ENCODE measurements around the gene DPYSL4.

DPYSL4 gene

GRCh38 chr10:132164761-132165278 lies 21.9 kb upstream of the DPYSL4 start:
- no peak for DNase-seq

- DNase-seq, result no peak
Measured at GRCh38 chr10:132165416-132165980, 21.2 kb upstream of the DPYSL4 start.

GRCh38 chr10:132166216-132166950 lies 20.4 kb upstream of the DPYSL4 start:
- no peak for DNase-seq

- DNase-seq, result no peak
Measured at GRCh38 chr10:132167041-132167674, 19.6 kb upstream of the DPYSL4 start.

GRCh38 chr10:132167976-132168375 lies 18.8 kb upstream of the DPYSL4 start:
- no peak for DNase-seq

GRCh38 chr10:132168571-132169030 lies 18.1 kb upstream of the DPYSL4 start:
- no peak for DNase-seq

GRCh38 chr10:132169031-132169765 lies 17.6 kb upstream of the DPYSL4 start:
- no peak for DNase-seq

- DNase-seq, result no peak
Measured at GRCh38 chr10:132169766-132170560, 16.8 kb upstream of the DPYSL4 start.

- DNase-seq, result no peak
Measured at GRCh38 chr10:132170561-132171361, 16.0 kb upstream of the DPYSL4 start.

GRCh38 chr10:132172091-132173066 lies 14.4 kb upstream of the DPYSL4 start:
- no peak for DNase-seq

GRCh38 chr10:132173185-132173584 lies 13.6 kb upstream of the DPYSL4 start:
- DNase-seq, result no peak

GRCh38 chr10:132174237-132174636 lies 12.5 kb upstream of the DPYSL4 start:
- DNase-seq, result no peak

GRCh38 chr10:132175408-132175807 lies 11.3 kb upstream of the DPYSL4 start:
- DNase-seq, result no peak

GRCh38 chr10:132175907-132176581 lies 10.7 kb upstream of the DPYSL4 start:
- no peak for DNase-seq

- DNase-seq, result no peak
Measured at GRCh38 chr10:132176623-132177500, 9.9 kb upstream of the DPYSL4 start.

- DNase-seq, result no peak
Measured at GRCh38 chr10:132178046-132178445, 8.7 kb upstream of the DPYSL4 start.

GRCh38 chr10:132178672-132179545 lies 7.8 kb upstream of the DPYSL4 start:
- DNase-seq, result no peak

Data from CD4-positive, alpha-beta T cell treated with Interleukin-17A for 4 hours (primary cell).